ENCODE results near the gene PDCD7.
"Not testable (repeated sequence)": the region's sequence is repeated elsewhere in the genome, so short reads cannot be mapped to it uniquely, and the experiment has no call there.

Gene PDCD7

DNA sequence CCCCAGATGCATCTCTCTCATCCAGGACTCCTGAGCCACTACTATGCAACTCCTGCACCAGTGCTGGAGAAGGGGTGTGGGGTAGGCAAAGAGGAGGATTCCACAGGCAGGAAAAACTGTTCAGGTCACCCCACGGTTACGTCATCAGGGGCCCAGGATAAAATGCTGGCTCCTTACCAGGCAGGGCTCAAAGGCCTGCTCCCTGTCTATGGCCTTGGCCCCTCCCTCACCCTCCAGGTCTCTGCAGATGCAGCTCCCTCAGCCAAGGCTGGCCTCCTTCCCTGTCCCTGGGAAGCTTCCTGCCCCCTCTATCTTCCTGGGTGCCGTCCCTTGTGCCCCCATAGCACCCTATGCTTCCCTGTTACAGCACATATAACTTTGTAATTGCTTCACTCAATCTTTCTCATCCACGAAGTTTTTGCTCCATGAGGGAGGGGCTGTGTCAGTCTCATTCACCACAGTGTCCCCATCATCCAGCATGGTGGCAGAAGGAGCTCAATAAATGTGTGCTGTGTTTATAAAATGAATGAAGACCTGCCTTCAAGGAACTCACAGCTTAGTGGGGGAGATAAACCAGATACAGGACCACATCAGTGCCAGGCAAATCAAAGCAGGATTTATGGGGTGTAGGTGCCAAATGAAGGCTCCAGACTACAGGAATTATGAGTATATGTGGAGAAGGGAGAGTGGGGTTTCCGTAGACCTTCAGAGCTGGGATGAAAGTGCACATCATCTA, 38.4 kb downstream of the PDCD7 start:
- DNase-seq (ENCODE audit: low spot score) = no peak
- TF ChIP-seq, protein P1, sequence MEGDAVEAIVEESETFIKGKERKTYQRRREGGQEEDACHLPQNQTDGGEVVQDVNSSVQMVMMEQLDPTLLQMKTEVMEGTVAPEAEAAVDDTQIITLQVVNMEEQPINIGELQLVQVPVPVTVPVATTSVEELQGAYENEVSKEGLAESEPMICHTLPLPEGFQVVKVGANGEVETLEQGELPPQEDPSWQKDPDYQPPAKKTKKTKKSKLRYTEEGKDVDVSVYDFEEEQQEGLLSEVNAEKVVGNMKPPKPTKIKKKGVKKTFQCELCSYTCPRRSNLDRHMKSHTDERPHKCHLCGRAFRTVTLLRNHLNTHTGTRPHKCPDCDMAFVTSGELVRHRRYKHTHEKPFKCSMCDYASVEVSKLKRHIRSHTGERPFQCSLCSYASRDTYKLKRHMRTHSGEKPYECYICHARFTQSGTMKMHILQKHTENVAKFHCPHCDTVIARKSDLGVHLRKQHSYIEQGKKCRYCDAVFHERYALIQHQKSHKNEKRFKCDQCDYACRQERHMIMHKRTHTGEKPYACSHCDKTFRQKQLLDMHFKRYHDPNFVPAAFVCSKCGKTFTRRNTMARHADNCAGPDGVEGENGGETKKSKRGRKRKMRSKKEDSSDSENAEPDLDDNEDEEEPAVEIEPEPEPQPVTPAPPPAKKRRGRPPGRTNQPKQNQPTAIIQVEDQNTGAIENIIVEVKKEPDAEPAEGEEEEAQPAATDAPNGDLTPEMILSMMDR (IDR thresholded peaks at IDR 0.05; ENCODE audit: extremely low read depth, missing control alignments) = no peak

DNA sequence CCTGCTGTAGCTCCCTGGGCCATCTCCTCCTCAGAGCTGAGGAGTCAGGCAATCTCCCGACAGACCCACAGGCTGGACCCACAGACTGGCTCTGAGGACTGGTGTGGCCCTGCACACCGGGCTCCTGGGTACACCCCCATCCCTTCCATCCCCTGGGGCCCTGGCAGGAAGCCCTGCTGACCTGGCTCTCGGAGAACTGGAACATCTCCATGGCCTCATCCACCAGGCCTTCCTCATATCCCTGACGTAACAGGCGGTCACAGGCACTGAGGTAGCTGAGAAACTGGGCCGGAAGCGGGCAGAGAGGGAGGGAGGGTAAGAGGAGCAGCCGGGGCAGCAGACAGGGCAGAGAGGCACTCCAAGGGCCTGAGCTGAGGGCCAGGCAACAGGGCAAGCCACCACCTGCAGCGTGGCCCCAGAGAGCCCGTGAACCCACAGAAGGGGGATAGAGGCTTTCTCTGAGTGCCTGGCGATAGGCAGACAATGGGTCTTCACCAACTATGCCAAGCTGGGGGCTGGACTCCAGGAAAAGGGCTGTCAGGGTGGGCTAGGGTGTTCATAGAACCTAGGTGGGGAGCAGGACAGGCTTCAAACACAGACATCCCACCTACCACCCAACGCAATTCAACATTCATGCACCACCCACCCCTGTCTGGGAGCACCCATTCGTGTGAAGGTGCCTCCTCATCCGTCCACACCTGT, 39.2 kb downstream of the PDCD7 start:
- DNase-seq (ENCODE audit: low spot score) = no peak
- TF ChIP-seq, protein P1 (IDR thresholded peaks at IDR 0.05; ENCODE audit: extremely low read depth, missing control alignments) = no peak

DNA sequence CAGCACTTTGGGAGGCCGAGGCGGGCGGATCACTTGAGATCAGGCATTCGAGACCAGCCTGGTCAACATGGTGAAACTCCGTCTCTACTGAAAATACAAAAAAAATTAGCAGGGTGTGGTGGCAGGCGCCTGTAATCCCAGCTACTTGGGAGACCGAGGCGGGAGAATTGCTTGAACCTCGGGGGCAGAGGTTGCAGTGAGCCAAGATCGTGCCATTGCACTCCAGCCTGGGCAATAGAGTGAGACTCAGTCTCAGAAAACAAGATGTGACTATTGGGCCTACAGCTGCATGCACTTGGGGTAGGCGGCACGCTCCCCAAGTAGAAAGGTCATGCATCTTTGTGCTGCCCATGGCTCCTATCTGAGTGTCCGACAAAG, 39.8 kb downstream of the PDCD7 start:
- not testable (repeated sequence) for DNase-seq (ENCODE audit: low spot score)

DNA sequence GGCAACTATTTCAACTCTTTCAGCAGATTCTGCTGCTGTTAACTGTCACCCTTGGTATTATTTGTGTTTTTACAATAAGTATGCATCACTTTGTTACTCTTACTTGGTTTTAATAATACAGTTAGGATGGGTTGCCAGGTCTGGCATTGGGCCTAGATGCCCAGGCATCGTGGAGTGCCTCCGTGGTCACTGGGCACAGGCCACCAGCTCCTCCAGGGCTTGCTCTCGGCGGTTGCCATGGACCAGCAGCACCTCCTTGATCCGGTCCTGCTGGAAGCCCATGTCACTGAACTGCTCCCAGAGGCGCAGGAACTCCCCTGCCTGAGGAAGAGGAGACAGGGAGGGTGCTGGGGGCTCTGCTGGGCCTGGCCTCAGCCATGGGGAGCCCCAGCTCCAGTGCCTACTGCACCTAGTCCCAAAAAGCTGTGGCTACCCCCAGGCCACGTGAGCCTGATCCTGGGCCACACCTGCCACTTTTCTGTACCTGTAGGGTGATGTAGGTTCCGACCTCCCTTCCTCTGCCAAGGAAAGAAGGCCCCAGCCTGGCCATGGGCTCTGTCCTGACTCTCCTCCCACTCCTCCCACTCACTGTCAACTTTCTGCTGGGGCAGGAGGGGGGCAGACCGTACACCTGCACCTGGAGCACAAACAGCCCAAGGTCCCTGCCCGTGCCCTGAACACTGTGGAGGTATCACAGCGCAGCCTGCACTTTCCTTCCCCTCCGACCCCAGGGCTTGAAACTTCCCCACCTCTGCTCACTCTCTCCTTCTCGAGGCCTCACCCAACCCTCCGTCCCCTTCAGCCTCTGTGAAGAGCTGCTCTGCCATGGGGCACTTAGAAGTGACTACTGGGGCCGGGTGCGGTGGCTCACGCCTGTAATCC, 40.5 kb downstream of the PDCD7 start:
- TF ChIP-seq, protein P1 (IDR thresholded peaks at IDR 0.05; ENCODE audit: extremely low read depth, missing control alignments) = no peak
- DNase-seq (ENCODE audit: low spot score) = no peak

DNA sequence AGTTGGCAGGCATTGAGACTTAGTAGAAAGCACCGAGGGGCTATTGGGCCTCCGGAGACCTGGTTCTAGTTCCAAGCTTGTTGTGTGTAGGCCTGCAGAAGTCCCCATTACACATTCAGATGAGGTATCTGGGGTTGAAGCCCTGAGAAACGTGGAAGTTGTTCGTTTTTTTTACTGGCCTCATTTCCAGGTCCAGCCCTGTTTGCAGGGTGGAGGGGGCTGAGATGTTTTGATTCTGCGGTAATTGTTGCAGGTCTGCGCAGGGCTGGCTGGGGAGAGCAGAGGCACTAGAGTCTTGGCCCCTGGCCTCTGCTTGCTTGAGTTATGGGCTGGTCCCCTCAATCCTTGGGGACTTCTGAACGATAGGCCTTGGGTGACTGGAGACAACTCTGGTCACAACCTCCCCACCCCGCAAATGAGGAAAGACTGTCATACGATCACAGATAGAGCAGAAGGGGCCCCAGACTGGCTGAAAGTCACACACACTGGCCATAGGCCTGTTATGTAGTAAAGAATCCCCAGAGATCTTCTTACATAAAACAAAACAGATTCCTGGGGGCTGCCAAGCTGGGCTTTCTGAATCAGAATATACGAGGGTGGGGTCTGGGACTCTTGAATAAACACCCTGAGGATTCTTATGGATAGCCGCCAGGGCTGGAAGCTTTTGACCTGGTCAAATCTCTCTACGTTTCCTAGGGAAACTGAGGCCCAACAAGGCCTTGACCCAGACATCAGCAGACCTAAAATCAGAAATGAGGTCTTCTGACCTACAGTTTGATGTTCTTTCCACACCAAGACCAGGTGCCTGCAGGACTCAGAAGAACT, 41.5 kb downstream of the PDCD7 start:
- TF ChIP-seq, protein P1 (IDR thresholded peaks at IDR 0.05; ENCODE audit: extremely low read depth, missing control alignments) = no peak
- no peak for DNase-seq (ENCODE audit: low spot score)

DNA sequence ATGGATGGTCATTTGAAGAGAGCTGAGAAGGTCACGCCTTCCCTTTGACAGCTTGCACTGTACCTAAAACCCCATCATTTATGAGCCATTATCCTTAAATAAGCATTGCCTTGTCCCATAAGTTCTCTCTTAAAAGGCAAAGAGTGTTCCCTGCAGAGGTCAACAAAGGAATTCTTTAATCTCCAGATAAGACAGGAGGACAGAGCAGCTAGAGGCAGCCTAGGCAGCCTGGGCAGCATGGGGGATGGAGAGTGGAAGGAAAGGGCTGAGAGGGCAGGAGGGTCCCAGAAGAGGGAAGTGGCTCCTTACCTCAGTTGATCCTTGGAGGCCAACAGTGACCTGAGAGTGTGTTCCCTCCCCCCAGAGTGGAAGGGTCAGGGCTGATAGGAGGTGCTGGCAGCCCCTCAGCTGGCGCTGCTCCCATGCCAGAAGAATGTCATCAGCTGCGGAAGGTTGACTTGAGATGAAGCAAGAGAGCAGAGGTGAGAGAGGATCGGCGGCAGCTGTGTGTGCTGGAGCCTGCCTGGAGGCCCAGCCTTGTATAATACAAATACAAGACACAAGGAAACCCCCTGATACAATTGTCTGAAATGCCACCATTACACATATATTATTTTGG, 44.3 kb downstream of the PDCD7 start:
- TF ChIP-seq, protein P1 (IDR thresholded peaks at IDR 0.05; ENCODE audit: extremely low read depth, missing control alignments) = no peak
- DNase-seq (ENCODE audit: low spot score) = no peak

DNA sequence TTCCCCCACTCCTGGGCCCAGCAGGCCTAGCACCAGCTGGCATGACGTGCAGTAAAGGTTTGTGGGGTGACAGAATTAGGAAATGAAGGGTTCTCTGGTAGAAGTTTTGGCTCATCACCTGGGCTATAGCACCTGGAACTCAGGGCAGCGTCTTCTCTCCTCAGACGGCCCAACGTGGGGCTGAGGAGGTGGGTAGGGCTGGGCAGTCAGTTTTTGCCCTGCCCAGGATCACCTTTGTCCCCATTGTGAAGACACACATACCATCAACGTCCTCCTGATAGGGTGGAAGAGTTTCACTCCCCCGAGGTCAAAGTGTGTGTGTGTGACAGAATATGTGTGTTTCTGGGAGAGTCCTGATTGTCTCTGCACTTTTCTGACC, 45.0 kb downstream of the PDCD7 start:
- TF ChIP-seq, protein P1 (IDR thresholded peaks at IDR 0.05; ENCODE audit: extremely low read depth, missing control alignments) = no peak
- DNase-seq (ENCODE audit: low spot score) = no peak
